Activated CD4-positive, CD25-positive, alpha-beta regulatory T cell treated with anti-CD3 and anti-CD28 coated beads, Interleukin-2, amount 50 U/mL, for 24 hours (primary cell): Measurements from ENCODE around the gene RNF146.
"Not testable (repeated sequence)": the region's sequence is repeated elsewhere in the genome, so short reads cannot be mapped to it uniquely, and the experiment has no call there.

ENCODE experiments used
- ATAC-seq, 2 donors: fragments of 150-1000 bp; cut with Tn5 transposase; one replicate each; pipeline ENCODE4 v1.10.0; 2021; ENCODE audit warnings: mild to moderate bottlenecking in 1 of 2, moderate library complexity in 1 of 2

Gene RNF146

GRCh38 chr6:127266178-127266891 lies at the start of gene RNF146:
RNF146 (plus strand) TSS chr6:127266864; CDS start chr6:127280339, 13,475 bp downstream.
- peak; percentile 78 to 85 for ATAC-seq

GRCh38 chr6:127219869-127220268 lies 46.8 kb upstream of the RNF146 start:
- no peak for ATAC-seq

- ATAC-seq = no peak
Observed at GRCh38 chr6:127221201-127221600, 45.5 kb upstream of the RNF146 start.

GRCh38 chr6:127222418-127222817 lies 44.2 kb upstream of the RNF146 start:
- ATAC-seq = no peak

GRCh38 chr6:127225497-127225896 lies 41.2 kb upstream of the RNF146 start:
- ATAC-seq = no peak

- ATAC-seq = not testable (repeated sequence)
Observed at GRCh38 chr6:127233819-127234218, 32.8 kb upstream of the RNF146 start.

- no peak for ATAC-seq
Observed at GRCh38 chr6:127243501-127243900, 23.2 kb upstream of the RNF146 start.

GRCh38 chr6:127247114-127248096 lies 19.3 kb upstream of the RNF146 start:
- no peak for ATAC-seq

- ATAC-seq = no peak
Observed at GRCh38 chr6:127249621-127250020, 17.0 kb upstream of the RNF146 start.

GRCh38 chr6:127255286-127255685 lies 11.4 kb upstream of the RNF146 start:
- ATAC-seq = no peak

GRCh38 chr6:127262896-127263295 lies 3.8 kb upstream of the RNF146 start:
- no peak for ATAC-seq

- ATAC-seq = no peak
Observed at GRCh38 chr6:127263481-127263880, 3.2 kb upstream of the RNF146 start.

GRCh38 chr6:127266892-127267645 lies 405 bp downstream of the RNF146 start:
- ATAC-seq = peak; percentile 58 to 67

GRCh38 chr6:127267646-127268625 lies 1.3 kb downstream of the RNF146 start:
- peak in 1 of 2 donors; percentile 5 for ATAC-seq

- no peak for ATAC-seq
Observed at GRCh38 chr6:127272576-127272975, 5.9 kb downstream of the RNF146 start.

GRCh38 chr6:127273499-127273898 lies 6.8 kb downstream of the RNF146 start:
- no peak for ATAC-seq

- no peak for ATAC-seq
Observed at GRCh38 chr6:127276331-127276730, 9.7 kb downstream of the RNF146 start.

GRCh38 chr6:127277878-127278843 lies 11.5 kb downstream of the RNF146 start:
- no peak for ATAC-seq

GRCh38 chr6:127279815-127280214 lies 13.2 kb downstream of the RNF146 start:
- no peak for ATAC-seq

- no peak for ATAC-seq
Observed at GRCh38 chr6:127282184-127282583, 15.5 kb downstream of the RNF146 start.
